ENCODE results near the gene GNAS.

Gene GNAS

GRCh38 chr20:58932170-58932569, 79.7 kb downstream of the GNAS start:
- ChIA-PET POLR2A (no interaction called here), CTCF (no interaction called here)
- no peak for DNase-seq (ENCODE audit: extremely low spot score)

DNA sequence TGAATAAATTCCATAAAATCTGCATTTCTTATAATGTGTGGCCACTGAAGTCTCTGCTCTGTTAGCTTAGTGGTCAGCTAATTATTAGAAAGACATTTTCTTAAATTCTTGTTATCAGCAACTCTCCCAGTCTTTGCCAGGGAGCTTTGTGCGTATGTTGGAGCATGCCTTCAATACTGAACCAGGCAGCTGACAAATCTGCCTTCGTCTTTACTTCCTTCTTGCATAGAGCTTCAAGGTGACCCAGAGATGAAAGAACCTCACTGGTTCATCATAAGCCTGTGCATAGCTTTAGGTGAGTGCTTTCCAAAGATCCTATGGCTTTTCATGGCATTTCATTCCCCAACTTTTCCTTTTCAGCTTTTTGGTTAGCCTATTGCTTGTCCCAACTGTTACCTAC, 85.6 kb downstream of the GNAS start:
- no peak for TF ChIP-seq FOXM1 (IDR thresholded peaks at IDR 0.05; ENCODE audit: borderline replicate concordance)
- TF ChIP-seq HDGF (IDR thresholded peaks at IDR 0.05; ENCODE audit: borderline replicate concordance): no peak
- no peak for TF ChIP-seq PKNOX1 (IDR thresholded peaks at IDR 0.05)
- no peak for TF ChIP-seq FOXA1 (IDR thresholded peaks at IDR 0.05)
- ChIA-PET CTCF (interaction anchor here (0.6 kb wide), 1 partner anchor 285 kb away, joined by 3 read pairs; no protein-coding TSS in a partner anchor), POLR2A (interaction anchor here (1.4 kb wide), 1 partner anchor 20 kb away, joined by 3 read pairs; no protein-coding TSS in a partner anchor)
- no peak for DNase-seq (ENCODE audit: extremely low spot score)

More at GRCh38 chr20:58932170-58932569, 79.7 kb downstream of the GNAS start:
- TF ChIP-seq FOXK2 (IDR thresholded peaks at IDR 0.05) (no peak), NFRKB (IDR thresholded peaks at IDR 0.05) (no peak), BHLHE40 (IDR thresholded peaks at IDR 0.05; ENCODE audit: borderline replicate concordance) (no peak), HDGF (IDR thresholded peaks at IDR 0.05; ENCODE audit: borderline replicate concordance) (no peak), SP1 (IDR thresholded peaks at IDR 0.05) (no peak), FOXM1 (IDR thresholded peaks at IDR 0.05; ENCODE audit: borderline replicate concordance) (no peak), ZNF384 (IDR thresholded peaks at IDR 0.05) (no peak), CTBP1 (IDR thresholded peaks at IDR 0.05; ENCODE audit: borderline replicate concordance) (no peak), PKNOX1 (IDR thresholded peaks at IDR 0.05) (no peak), TARDBP (IDR thresholded peaks at IDR 0.05) (no peak), LEF1 (IDR thresholded peaks at IDR 0.05; ENCODE audit: borderline replicate concordance) (no peak)

- CTCF ChIA-PET: interaction anchor here (0.6 kb wide), 1 partner anchor 284 kb away, joined by 3 read pairs; no protein-coding TSS in a partner anchor
These were observed 86.0 kb downstream of the GNAS start for GRCh38 chr20:58938541-58938940.

DNA sequence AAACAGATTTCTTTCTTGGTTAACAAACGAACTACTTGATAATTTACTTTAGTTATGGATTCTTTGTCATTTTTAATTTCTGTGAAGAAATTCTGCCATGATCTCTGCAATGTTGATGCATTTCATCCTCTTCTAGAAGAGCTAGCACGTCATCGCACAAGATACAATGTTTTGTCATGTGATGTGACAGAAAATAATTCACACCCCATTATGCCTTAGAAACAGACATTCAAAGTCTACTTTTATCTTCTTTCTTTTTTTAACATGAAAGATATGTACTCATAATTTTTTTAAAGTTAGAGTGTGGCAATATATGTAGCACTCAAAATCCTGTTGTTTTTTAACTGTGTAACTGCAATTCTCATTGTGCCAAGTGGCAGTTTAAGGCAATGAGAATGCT, 89.0 kb downstream of the GNAS start:
- CTCF ChIA-PET: no interaction called here
- POLR2A ChIA-PET: no interaction called here
- DNase-seq (ENCODE audit: extremely low spot score): no peak
- no peak for TF ChIP-seq HDGF (IDR thresholded peaks at IDR 0.05; ENCODE audit: borderline replicate concordance)
- no peak for TF ChIP-seq ARNT (IDR thresholded peaks at IDR 0.05)
- no peak for TF ChIP-seq FOXM1 (IDR thresholded peaks at IDR 0.05; ENCODE audit: borderline replicate concordance)
- no peak for TF ChIP-seq BHLHE40 (IDR thresholded peaks at IDR 0.05; ENCODE audit: borderline replicate concordance)

More at GRCh38 chr20:58938541-58938940, 86.0 kb downstream of the GNAS start:
- no peak for DNase-seq (ENCODE audit: extremely low spot score)
- POLR2A ChIA-PET: interaction anchor here (1.4 kb wide), 1 partner anchor 20 kb away, joined by 3 read pairs; no protein-coding TSS in a partner anchor
- TF ChIP-seq SP1 (IDR thresholded peaks at IDR 0.05): no peak
- no peak for TF ChIP-seq FOXM1 (IDR thresholded peaks at IDR 0.05; ENCODE audit: borderline replicate concordance)
- TF ChIP-seq FOXK2 (IDR thresholded peaks at IDR 0.05): no peak
- no peak for TF ChIP-seq PKNOX1 (IDR thresholded peaks at IDR 0.05)
- no peak for TF ChIP-seq ELF4 (IDR thresholded peaks at IDR 0.05)

DNA sequence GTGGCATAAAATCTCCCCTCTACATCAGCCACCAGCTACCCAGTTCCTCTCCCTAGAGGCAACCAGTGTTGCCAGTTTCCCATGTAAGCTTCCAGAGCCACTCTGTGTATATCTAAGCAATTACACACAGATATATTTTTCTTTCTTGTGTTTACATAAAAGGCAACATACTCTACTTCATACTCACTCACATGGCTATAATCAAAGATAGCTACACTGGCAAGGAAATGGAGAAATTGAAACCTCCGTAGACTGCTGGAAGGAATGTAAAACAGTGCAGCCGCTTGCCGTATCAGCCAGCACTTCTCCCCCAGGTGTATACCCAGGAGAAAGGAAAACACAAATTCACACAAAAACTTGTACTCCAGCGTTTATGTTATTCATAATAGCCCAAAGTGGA, 90.0 kb downstream of the GNAS start:
- ChIA-PET CTCF (no interaction called here), POLR2A (no interaction called here)
- no peak for TF ChIP-seq SUZ12 (IDR thresholded peaks at IDR 0.05)
- TF ChIP-seq FOXM1 (IDR thresholded peaks at IDR 0.05; ENCODE audit: borderline replicate concordance): no peak
- TF ChIP-seq ARNT (IDR thresholded peaks at IDR 0.05): no peak
- TF ChIP-seq LEF1 (IDR thresholded peaks at IDR 0.05; ENCODE audit: borderline replicate concordance): no peak
- no peak for TF ChIP-seq BHLHE40 (IDR thresholded peaks at IDR 0.05; ENCODE audit: borderline replicate concordance)
- no peak for TF ChIP-seq TARDBP (IDR thresholded peaks at IDR 0.05)
- no peak for TF ChIP-seq ELF4 (IDR thresholded peaks at IDR 0.05)
- no peak for TF ChIP-seq HDGF (IDR thresholded peaks at IDR 0.05; ENCODE audit: borderline replicate concordance)
- TF ChIP-seq FOXK2 (IDR thresholded peaks at IDR 0.05): no peak
- no peak for TF ChIP-seq NFRKB (IDR thresholded peaks at IDR 0.05)
- no peak for TF ChIP-seq CTBP1 (IDR thresholded peaks at IDR 0.05; ENCODE audit: borderline replicate concordance)
- no peak for TF ChIP-seq L3MBTL2 (conservative IDR thresholded peaks at IDR 0.05)
- TF ChIP-seq FOXA1 (IDR thresholded peaks at IDR 0.05): no peak
- TF ChIP-seq PKNOX1 (IDR thresholded peaks at IDR 0.05): no peak
- TF ChIP-seq ZNF384 (IDR thresholded peaks at IDR 0.05): no peak
- TF ChIP-seq SP1 (IDR thresholded peaks at IDR 0.05): no peak
- DNase-seq (ENCODE audit: extremely low spot score): no peak

DNA sequence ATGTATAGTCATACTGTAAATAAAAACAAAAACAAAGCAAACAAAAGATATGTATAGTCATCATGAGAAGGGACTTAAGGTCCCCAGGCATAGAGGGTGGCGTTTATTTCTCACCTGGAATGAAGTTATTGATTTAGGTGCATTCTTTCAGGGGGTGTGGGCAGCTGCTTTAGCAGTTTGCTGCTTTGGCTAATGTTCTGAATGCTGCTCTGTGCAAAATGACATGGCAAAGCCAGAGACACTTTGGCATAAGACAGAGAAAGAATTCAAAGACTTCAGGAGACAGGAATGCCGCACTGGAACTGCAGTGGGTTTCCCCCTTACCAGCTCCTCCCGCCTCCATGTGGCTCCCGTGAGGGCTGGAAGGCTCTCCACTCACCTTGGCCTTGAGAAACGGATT, 92.1 kb downstream of the GNAS start:
- CTCF ChIA-PET: no interaction called here
- DNase-seq (ENCODE audit: extremely low spot score): no peak
- TF ChIP-seq LEF1 (IDR thresholded peaks at IDR 0.05; ENCODE audit: borderline replicate concordance) (no peak), ARNT (IDR thresholded peaks at IDR 0.05) (no peak), SUZ12 (IDR thresholded peaks at IDR 0.05) (no peak), CTBP1 (IDR thresholded peaks at IDR 0.05; ENCODE audit: borderline replicate concordance) (no peak), NFRKB (IDR thresholded peaks at IDR 0.05) (no peak), TARDBP (IDR thresholded peaks at IDR 0.05) (no peak), ZNF384 (IDR thresholded peaks at IDR 0.05) (no peak), L3MBTL2 (conservative IDR thresholded peaks at IDR 0.05) (no peak), FOXA1 (IDR thresholded peaks at IDR 0.05) (no peak), FOXK2 (IDR thresholded peaks at IDR 0.05) (no peak)
- POLR2A ChIA-PET: no interaction called here
